ENCODE results near the gene JUND. TPM values are rescaled to one million over a fixed set of nuclear protein-coding genes. Genes with fewer than 3 reads are reported as not detected.
"Not testable (repeated sequence)": the region's sequence is repeated elsewhere in the genome, so short reads cannot be mapped to it uniquely, and the experiment has no call there.

Gene JUND
- 100 to 1,000 TPM; 177 to 418 TPM for total RNA-seq

DNA sequence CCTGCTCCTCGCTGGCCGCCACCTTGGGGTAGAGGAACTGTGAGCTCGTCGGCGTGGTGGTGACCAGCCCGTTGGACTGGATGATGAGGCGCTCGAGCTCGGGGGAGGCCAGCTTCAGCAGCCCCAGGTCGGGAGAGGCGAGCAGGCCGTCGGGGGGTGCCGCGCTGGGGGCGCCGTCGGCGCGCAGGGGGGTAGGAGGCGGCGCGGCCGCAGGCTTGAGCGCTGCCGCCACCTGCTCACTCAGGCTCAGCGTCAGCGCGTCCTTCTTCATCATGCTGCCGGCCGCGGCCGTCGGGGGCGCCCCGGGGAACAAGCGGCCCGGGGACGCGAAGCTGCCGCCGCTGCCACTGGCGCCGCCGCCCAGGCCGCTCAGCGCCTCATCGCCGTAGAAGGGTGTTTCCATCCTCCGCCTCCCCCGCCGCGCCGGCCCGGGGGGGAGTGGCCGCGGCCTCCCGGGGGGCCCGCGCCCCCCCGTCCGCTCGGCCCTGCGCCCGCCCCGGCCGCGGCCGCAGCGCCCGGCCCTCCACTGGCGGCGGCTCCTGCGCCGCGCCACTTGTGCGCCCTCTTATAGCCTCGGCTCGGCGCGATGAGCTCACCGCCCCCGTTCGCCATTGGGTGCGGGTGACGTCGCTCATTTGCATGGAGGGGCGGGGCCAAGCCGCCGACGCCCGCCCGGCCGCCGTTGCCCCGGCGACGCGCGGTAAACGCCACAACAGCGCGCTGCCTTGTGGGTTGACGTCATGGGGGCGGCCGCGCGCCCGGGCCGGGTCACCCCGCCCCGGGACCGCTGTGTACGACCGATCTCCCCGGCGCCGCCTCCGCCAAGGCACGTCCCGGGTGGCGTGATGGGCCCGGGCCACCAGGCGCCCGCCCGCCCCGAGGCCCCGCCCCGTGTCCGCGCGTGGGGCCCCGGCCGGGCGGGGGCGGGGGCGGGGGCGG lies at the start of gene JUND:
JUND (minus strand) TSS at position 541 of the 939 bp plus-strand sequence; CDS start at position 403, 138 bp downstream.
- Histone ChIP-seq H3K9ac (ENCODE audit: low read depth in 2 of 2, low read length in 2 of 2) (peak within 1 kb of the TSS; percentile 99 to 100), H3K27ac (peak within 1 kb of the TSS; percentile 100), H3K36me3 (peaks cover 3% of the 10 kb centered on the region), H3K4me1 (peaks cover 17% of the 10 kb centered on the region), H3K4me3 (peak within 1 kb of the TSS; percentile 83), H3K9me3 (no peaks in the 10 kb centered on the region), H3K27me3 (no peaks in the 10 kb centered on the region)
- peak; percentile 96 for DNase-seq
- intact Hi-C loops (cut with DNase I): loop anchor here (2.0 kb wide), 1 partner anchor 37 kb away; no protein-coding TSS in a partner anchor
- TF ChIP-seq, protein P1, sequence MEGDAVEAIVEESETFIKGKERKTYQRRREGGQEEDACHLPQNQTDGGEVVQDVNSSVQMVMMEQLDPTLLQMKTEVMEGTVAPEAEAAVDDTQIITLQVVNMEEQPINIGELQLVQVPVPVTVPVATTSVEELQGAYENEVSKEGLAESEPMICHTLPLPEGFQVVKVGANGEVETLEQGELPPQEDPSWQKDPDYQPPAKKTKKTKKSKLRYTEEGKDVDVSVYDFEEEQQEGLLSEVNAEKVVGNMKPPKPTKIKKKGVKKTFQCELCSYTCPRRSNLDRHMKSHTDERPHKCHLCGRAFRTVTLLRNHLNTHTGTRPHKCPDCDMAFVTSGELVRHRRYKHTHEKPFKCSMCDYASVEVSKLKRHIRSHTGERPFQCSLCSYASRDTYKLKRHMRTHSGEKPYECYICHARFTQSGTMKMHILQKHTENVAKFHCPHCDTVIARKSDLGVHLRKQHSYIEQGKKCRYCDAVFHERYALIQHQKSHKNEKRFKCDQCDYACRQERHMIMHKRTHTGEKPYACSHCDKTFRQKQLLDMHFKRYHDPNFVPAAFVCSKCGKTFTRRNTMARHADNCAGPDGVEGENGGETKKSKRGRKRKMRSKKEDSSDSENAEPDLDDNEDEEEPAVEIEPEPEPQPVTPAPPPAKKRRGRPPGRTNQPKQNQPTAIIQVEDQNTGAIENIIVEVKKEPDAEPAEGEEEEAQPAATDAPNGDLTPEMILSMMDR (IDR thresholded peaks at IDR 0.05): no peak

DNA sequence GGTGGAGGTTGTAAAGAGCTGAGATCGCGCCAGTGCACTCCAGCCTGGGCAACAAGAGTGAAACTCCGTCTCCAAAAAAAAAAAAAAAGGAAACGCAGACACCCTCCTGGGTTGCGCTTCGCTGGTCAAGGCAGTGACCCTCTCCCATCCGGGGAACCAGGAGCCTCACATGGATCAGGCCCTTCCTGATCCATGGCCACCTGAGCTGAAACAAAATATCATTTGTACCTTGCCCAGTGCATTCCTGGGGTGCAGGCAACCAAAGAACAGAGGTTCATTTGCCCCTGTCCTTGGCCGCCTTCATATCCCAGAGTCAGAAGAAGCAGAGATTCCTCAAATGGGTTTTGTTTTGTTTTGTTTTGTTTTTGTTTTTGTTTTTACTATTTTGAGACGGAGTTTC lies 49.4 kb upstream of the JUND start:
- no peak overlapping the region for H3K4me3 ChIP-seq
- H3K27me3 ChIP-seq: no peaks in the 10 kb centered on the region
- no peaks in the 10 kb centered on the region for H3K9me3 ChIP-seq
- TF ChIP-seq, protein P1 (IDR thresholded peaks at IDR 0.05): no peak
- no peak overlapping the region for H3K9ac ChIP-seq (ENCODE audit: low read depth in 2 of 2, low read length in 2 of 2)
- no peak overlapping the region for H3K27ac ChIP-seq
- peaks cover 8% of the 10 kb centered on the region for H3K4me1 ChIP-seq
- no peaks in the 10 kb centered on the region for H3K36me3 ChIP-seq
- DNase-seq: no peak
- intact Hi-C loops (cut with DNase I): loop anchor here (10.0 kb wide), 1 partner anchor 116 kb away; no protein-coding TSS in a partner anchor

DNA sequence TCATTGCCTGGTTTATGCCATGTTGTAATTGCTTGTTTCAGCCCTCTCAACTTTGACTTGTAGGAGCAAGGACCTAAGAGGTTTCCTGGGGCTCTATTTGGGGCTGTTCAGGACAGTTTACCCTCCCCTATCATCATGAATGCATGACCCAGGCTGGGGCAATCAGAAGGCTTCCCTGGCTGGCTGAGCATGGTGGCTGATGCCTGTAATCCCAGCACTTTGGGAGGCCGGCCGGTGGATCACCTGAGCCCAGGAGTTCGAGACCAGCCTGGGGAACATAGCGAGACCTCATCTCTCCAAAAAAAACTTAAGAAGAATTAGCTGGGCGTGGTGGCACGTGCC lies 47.6 kb upstream of the JUND start:
- TF ChIP-seq, protein P1 (IDR thresholded peaks at IDR 0.05): no peak
- Histone ChIP-seq H3K9ac (ENCODE audit: low read depth in 2 of 2, low read length in 2 of 2) (peak overlapping the region in 1 of 2 donors; percentile 77), H3K27me3 (no peaks in the 10 kb centered on the region), H3K36me3 (no peaks in the 10 kb centered on the region), H3K9me3 (no peaks in the 10 kb centered on the region), H3K27ac (peak overlapping the region; percentile 58), H3K4me1 (peaks cover 8% of the 10 kb centered on the region), H3K4me3 (peak overlapping the region; percentile 22)
- intact Hi-C loops (cut with DNase I): no loop called here
- DNase-seq: no peak

DNA sequence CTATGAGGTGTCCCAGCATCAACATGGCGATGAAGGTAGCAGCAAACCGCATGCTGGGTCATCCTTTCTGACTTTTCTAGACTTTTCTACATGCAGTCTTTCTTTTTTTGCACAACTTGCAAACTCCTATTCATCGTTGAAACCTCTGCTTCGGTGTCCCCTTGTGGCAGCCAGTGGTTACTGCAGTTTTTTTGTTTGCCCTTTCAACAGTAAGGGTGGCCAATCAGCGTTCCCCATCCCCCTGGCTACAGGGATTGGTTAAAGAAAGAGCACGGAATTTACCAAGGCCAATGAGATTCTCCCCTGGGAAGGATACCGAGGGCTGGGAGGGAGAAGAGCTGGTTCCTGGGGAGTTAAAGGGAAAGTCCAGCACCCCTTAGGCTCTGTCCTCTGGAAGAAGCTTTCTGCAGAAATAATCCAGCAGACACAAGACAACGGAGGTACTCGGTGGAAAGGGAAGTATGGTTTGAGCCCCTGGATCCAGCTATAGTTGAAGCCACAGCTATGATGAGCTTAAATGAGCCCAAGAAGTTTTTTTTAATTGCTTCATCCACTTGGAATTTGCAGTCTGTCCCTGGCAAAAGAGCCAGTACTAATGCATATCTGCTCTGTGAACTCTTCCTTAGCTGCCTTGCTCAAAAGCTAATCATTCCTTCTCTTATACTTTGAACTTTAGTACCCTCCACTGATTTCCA lies 47.1 kb upstream of the JUND start:
- H3K9me3 ChIP-seq: no peaks in the 10 kb centered on the region
- DNase-seq: peak; percentile 97
- no peaks in the 10 kb centered on the region for H3K36me3 ChIP-seq
- intact Hi-C loops (cut with DNase I): no loop called here
- TF ChIP-seq, protein P1 (IDR thresholded peaks at IDR 0.05): peak; percentile 93
- H3K4me1 ChIP-seq: peaks cover 14% of the 10 kb centered on the region
- peak overlapping the region; percentile 22 for H3K4me3 ChIP-seq
- H3K9ac ChIP-seq (ENCODE audit: low read depth in 2 of 2, low read length in 2 of 2): peak overlapping the region in 1 of 2 donors; percentile 77
- peak overlapping the region; percentile 58 for H3K27ac ChIP-seq
- no peaks in the 10 kb centered on the region for H3K27me3 ChIP-seq

DNA sequence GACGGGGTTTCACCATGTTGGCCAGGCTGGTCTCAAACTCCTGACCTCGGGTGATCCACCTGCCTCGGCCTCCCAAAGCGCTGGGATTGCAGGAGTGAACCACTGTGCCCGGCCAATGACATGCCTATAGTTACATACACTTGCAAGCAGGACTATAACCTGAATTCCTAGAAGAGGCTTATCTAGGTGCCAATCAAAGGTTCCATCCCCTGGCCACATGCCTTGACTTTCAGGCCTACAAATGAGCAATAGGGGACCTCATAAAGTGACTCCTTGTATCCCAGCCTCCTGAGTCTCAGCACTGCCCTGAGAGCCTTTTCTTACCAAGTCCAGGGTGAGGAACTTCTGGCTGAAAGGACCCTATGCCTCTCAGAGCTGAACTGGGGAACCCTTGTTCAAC lies 45.4 kb upstream of the JUND start:
- Histone ChIP-seq H3K9ac (ENCODE audit: low read depth in 2 of 2, low read length in 2 of 2) (no peak overlapping the region), H3K4me3 (no peak overlapping the region), H3K9me3 (no peaks in the 10 kb centered on the region), H3K36me3 (no peaks in the 10 kb centered on the region), H3K4me1 (peaks cover 18% of the 10 kb centered on the region), H3K27ac (no peak overlapping the region), H3K27me3 (no peaks in the 10 kb centered on the region)
- TF ChIP-seq, protein P1 (IDR thresholded peaks at IDR 0.05): no peak
- intact Hi-C loops (cut with DNase I): loop anchor here (2.0 kb wide), 1 partner anchor 48 kb away; no protein-coding TSS in a partner anchor
- DNase-seq: no peak

DNA sequence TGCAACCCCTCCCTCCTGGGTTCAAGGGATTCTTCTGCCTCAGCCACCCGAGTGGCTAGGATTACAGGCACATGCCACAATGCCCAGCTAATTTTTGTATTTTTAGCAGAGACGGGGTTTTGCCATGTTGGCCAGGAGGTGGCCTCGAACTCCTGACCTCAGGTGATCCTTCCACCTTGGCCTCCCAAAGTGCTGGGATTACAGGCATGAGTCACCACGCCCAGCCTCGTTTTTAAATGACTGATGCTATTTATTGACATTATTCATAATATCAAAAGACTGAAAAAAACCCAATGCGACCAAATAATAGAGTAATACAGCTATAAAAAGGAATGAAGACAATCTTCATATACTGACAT lies 42.9 kb upstream of the JUND start:
- H3K36me3 ChIP-seq; intact Hi-C loops (cut with DNase I); H3K27me3 ChIP-seq; H3K9me3 ChIP-seq; H3K4me3 ChIP-seq; H3K9ac ChIP-seq (ENCODE audit: low read depth in 2 of 2, low read length in 2 of 2); DNase-seq: not testable (repeated sequence)
- peak overlapping the region; percentile 89 for H3K27ac ChIP-seq
- H3K4me1 ChIP-seq: peaks cover 34% of the 10 kb centered on the region
